Germinal center (tissue), 1 donor: ENCODE results near the gene SCGB1C1.
"Not testable (repeated sequence)": the region's sequence is repeated elsewhere in the genome, so short reads cannot be mapped to it uniquely, and the experiment has no call there.

Experiments used
- DNase-seq: peaks from one replicate; pipeline ENCODE4 v3.0.0; 2012; ENCODE audit warnings: mixed read lengths, low spot score

Gene SCGB1C1

DNA sequence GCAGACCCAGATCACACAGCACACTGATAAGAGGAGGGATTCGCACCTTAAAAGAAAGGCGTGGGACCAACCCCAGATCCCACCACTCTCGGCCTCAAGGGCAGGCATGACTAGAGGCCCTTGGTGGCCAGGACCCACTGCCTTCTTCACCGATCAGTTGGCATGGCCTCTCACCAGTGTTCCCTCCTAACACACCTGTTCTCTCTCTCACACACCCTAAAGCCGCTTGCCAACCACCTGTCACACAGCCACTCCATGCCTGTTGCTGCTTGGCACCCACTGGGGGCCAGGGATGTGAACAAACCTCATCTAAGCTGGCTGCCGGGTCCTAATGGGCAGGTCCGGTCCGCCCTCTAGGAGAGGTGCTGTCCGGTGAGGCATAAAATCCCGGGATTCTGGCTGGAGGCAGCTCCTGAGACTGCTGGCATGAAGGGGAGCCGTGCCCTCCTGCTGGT, at the start of gene SCGB1C1:
TSS of gene SCGB1C1 (plus strand) at position 405 of the 455 bp plus-strand sequence. CDS start at position 427, 22 bp downstream.
- not testable (repeated sequence) for DNase-seq

DNA sequence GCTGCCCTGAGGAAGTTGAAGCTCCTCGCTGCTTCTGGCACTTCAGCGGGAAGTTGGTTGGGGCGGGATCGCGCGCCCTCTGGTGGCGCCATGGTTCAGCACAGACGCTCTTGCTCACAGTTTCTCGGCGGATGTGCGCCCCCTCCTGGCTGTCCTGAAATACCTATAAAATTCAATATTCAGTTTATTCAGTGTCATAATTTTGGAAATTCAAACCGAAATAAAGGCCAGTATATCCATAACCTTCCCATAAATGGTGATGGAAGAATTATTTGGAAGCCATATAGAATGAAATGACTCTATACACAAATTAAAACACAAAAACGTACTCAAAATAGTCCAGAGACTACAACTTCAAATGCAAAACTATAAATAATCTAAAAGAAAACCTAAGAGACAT, 12.6 kb upstream of the SCGB1C1 start:
- DNase-seq, result not testable (repeated sequence)

DNA sequence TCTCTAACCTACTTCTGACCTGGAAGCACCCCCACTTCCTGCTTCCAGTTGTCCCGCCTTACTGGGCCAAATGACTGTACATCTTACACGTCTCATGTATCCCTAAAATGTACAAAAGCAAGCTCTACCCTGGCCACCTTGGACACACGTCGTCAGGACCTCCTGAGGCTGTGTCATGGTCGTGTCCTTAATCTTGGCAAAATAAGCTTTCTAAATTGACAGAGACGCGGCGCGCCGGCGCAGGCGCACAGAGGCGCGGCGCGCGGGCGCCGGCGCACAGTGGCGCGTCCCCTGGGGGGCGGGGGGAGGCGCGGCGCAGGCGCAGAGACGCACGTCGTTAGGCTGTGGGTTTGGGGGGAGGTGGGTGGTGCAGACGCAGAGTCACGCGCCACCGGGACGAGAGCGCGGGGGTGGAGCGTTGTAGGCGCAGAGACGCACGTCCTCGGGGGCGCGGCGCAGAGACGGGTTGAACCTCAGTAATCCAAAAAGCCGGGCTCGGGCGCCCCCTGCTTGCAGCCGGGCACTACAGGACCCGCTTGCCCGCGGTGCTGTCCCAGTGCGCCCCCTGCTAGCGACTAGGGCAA, 3.6 kb upstream of the SCGB1C1 start:
- not testable (repeated sequence) for DNase-seq

DNA sequence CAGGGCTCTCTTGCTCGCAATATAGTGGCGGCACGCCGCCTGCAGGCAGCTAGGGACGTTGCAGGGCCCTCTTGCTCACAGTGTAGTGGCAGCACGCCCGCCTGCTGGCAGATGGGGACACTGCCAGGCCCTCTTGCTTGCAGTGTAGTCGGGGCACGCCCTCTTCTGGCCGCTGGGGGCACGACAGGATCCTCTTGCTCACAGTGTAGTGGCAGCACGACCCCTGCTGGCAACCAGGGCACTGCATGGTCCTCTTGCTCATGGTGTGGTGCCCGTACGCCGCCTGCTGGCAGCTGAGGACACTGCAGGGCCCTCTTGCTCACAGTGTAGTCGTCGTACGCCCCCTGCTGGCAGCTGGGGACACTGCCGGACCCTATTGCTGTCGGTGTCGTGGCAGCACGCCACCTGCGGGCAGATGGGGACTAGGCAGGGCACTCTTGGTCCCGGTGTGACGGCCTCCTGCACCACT, 3.0 kb upstream of the SCGB1C1 start:
- DNase-seq, result not testable (repeated sequence)

DNA sequence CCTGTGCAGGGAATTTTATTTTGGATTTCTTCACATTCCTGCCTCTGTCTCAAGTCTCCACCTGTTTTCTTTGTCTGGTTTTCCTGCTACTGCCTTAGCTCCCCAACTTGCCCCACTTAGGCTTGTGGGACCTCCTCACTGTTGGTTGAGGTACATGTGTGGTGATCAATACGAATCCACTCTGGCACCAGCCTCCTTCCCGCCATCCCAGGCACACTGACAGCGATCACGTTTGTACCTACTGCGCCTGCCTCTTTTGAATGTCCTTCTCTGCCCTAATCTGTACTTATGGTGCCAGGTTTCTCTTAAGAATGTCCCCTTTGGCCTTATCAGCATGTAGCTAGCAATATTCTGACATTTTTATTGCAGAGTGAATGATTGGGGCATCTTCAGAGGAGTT, 2.3 kb upstream of the SCGB1C1 start:
- DNase-seq, result not testable (repeated sequence)

DNA sequence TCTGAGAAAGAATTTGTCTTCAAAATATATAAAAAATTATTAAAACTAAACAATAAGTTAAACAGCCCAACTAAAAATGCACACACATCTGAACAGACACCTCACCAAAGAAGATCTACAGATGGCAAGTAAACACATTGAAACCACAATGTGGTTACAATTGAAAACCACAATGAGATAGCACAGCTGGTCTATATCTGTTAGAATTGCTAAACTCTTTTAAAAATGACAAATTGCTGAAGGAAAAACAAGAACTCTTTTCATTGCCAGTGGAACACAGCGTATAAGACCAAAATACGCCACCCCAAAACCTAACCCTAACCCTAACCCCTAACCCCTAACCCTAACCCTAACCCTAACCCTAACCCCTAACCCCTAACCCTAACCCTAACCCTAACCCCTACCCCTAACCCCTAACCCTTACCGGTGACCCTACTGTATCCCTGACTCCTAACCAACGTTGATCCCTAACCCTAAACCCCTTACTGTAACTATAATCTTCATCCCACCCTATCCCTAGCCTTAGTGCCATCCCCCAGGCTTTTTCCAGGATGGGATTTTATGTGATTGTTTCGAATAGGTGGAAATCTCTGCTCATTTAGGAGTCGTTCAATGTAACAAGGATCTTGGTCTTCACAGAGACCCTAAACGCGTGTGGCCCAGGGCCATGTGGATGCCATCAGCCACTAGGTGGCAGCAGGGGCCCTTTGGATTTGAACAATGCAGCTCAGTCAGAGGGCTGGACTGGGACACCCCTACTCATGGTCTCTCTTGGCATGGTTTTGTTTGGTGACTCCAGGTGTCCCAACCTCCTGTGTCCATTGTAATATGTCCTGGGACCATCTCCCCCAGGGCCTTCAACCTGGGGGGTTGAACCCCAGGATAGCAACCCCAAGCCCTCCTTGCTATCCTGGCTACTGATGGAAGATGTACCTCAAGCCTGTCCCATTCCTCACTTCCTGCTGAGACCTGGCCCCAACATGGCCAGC, 1.1 kb upstream of the SCGB1C1 start:
- not testable (repeated sequence) for DNase-seq

DNA sequence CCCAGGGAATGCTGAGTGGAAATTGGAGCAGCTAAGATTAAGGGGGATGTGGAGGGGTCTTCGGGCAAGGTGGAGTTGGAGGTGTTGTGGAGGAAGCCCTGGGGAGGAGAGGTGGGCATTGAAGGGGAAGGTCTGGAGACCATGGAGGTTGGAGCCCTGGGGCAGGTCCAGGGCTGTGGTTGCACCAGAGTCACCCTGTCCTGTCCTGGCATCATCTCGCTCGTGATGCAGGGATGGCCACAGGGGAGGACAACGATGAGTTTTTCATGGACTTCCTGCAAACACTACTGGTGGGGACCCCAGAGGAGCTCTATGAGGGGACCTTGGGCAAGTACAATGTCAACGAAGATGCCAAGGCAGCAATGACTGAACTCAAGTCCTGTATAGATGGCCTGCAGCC, 603 bp downstream of the SCGB1C1 start:
- not testable (repeated sequence) for DNase-seq

DNA sequence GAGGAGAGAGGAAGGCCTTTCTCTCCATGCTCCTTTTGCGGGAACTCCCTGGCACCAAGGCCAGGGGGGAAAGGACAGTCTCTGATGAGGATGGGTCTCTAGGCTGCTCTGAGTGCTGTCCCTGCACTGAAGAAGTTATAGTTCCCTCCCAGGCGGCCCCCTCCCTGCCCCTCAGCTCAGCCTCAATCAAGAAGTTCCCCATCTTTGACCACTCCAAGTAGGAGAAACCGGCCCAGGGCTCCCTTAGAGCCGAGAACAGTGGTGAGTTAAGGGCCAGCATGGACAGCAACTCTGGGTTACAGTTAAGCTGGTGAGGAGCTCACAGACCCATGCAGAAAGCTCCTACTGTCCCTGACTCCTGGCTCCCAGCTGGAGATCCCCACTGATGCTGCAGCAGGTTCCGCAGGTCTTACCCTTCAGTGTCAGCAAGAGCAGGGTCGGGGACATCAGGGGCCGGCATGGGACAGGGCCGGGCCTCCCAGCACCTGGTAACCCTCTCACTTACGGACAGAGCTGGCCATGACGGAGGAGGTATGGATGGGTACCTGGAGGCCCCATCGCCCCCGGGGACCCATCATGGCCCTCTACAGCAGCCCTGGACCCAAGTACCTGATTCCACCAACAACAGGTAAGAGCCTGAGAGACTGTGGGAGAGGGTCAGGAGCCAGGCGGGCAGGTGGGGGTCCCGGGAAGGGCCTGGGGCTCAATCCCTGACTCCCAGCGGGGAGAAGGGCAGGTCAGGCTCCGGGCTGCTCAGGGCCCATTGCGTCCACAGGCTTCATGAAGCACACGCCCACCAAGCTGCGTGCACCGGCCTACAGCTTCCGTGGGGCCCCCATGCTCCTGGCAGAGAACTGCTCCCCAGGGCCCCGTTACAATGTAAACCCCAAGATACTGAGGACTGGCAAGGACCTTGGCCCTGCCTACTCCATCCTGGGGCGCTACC, 4.2 kb downstream of the SCGB1C1 start:
- no peak for DNase-seq

DNA sequence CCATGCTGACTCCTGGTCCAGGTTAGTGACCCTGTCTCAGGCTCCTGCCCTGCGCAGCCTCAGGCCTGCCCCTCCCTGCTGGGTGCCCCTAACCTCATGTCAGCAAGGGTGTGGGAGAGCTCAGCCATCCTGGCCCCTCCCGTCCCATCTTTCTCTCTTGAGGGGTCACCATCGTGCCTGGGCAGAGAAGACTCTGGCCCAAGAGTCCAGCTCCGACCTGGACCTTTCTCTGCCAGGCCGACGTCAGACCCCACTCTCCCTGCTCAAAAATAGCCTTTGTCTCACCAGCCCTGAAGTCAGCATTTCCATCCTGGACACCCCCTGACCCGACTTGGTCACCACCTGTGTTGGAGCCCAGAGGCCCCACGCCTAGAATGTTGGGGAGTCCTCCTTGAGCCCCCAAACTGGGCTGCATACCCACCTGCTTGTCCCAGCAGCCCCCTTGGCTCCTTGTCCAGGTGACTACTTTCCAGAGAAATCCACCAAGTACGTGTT, 4.9 kb downstream of the SCGB1C1 start:
- DNase-seq, result no peak

DNA sequence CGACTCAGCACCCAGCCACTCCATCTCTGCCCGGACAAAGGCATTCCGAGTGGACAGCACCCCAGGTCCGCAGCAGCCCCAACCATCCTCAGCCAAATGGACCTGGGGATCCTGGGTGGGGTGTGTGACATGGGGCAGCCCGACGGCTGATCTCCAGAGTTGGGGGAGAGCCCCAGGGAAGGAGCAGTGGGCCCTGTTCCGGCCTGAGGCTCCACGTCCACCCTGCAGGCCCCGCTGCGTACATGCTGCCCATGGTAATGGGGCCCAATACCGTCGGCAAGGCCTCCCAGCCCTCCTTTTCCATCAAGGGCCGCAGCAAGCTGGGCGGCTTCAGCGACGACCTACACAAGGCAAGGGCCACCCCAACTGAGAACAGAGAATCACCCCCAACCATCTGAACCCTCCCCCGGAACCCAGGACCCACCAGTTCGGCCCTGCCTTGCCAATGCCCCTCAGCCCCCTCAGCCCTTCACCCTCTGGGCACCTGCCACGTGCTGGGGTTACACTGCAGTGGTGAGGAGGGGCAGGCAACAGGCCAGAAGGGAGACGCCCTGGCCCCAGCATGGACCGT, 5.4 kb downstream of the SCGB1C1 start:
- no peak for DNase-seq

DNA sequence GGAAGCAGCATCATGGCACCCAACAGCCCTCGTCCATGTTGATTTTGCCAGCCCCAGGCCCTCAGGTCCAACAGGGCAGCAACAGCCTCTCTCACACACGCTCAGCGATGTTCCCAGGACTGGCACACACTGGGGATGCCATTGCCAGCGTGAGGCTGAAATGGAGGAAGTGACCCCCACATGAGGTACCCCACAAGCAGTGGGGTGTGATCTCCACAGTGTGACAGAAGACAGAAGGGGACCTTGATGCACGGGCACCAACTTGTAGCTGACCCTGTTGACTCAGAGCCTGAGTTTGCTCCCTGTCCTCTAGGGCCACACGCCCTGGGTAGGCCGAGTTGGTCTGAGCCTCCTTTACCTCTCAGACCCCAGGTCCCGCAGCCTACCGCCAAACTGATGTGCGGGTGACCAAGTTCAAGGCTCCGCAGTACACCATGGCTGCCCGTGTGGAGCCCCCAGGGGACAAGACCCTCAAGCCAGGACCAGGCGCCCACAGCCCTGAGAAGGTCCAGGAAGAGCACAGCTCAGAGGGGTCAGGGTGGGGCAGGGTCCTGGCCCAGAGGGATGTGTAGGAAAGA, 6.2 kb downstream of the SCGB1C1 start:
- no peak for DNase-seq

DNA sequence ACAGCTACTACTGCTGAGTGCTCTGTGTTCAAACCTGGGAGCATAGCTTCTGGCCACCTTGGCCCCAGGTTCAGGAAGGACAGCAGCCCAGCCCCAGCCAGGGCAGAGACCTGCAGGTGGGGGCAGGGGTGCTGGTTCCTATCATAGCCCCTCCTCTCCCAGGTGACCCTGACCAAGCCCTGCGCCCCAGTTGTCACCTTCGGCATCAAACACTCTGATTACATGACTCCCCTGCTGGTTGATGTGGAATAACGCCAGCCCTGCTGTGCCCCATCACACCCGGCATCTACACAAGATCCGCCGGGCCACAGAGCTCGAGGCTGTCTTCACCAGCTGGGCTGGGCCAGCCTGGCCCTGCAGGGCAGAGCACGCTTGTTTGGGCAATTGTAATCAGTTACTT, 6.9 kb downstream of the SCGB1C1 start:
- no peak for DNase-seq

DNA sequence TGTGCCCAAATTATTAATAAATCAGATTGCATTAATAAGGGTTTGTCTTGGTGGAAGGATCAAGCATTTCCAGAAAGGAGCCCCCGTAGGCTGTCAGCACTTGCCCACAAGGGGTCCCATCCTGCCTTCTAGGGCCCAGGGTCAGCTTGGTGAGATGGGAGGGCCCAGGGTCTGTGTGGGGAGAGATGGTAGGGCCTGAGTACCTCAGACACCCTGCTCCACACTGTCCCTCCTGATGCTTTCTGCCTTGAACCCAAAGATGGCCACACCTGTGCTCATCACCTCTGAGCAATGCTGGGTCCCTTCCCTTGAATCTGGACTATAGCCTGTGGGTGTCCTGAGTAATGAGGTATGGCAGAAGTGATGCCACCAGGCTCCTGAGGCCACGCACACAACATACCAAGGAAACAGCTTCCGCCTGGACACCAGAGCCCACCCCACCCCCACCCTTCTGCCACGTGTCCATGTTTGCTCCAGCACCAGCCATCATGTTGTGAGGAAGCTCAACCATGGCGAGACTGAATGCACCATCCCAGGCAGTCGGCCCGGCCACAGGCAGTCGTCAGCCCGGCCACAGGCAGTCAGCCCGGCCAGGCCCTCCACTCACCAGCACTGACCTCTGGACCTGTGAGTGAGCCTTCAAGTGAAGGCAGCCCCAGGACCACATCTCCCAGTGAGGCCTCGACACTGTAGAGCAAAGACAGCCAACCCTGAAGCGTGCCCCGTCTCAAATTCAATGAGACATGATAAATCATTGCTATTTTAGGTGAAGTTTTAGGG, 7.5 kb downstream of the SCGB1C1 start:
- no peak for DNase-seq

DNA sequence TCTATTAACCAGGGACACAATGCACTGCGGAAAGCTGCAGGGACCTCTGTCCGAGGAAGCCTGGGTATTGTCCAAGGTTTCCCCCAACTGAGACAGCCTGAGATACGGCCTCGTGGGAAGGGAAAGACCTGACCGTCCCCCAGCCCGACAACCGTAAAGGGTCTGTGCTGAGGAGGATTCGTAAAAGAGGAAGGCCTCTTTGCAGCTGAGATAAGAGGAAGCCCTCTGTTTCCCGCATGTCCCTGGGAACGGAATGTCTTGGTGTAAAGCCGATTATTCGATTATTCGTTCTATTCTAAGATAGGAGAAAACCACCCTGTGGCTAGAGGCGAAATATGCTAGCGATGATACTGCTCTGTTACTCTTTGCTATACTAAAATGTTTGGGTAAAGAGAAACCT, 9.1 kb downstream of the SCGB1C1 start:
- no peak for DNase-seq

DNA sequence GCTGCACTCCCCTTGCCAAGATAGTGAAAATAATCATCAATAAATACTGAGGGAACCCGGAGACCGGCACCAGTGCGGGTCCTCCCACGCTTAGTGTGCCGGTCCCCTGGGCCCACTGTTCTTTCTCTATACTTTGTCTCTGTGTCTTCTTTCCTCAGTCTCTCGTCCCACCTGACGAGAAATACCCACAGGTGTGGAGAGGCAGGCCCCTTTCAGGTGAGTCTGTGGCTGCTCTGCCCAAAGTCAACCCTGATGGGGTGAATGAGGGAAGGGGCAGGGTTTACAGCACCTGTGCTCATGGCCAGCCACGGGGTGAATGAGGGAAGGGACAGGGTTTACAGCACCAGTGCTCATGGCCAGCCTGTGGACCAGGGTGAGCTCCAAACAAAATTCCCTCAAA, 9.6 kb downstream of the SCGB1C1 start:
- no peak for DNase-seq

DNA sequence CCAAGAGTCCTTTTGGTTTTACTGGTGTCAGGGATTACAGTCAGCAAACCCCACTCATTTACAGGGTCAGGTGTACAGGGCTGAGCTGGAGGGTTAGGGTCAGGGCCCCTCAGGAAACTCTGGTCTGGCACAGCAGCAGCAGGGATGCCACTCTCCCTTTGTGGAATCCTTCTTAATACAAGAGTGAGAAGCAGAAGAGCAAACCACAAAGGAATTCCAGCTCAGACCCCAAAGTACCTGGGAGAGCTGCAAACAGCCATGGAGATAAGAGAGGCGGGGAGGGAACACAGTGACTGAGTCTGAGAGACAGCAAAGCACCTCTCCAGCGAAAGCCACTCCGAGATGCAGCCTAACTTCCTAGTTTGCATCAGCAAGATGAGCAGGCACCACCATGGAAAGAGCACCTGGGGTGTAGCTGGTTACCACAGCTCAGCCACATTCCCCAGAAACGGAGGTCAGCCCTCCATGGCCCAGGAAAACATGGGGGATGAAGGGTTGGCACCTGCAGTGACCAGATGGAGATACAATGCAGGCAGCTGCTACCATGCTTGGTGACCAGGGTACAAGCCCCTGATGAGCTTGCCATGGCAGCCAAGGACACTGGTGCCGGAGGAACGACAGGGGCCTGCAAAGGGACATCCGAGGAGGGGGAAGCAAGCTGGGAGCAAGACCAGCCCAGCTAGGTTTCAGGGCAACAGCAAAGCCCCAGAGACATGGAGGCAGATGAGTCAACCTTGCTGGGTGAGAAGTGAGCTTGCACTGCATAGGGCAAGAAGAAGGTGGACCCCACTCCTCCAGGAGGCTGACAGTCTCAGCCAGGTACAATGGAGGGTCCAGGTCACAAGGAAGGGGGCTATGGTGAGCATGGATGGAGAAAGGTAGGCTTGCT, 10.4 kb downstream of the SCGB1C1 start:
- DNase-seq, result no peak

DNA sequence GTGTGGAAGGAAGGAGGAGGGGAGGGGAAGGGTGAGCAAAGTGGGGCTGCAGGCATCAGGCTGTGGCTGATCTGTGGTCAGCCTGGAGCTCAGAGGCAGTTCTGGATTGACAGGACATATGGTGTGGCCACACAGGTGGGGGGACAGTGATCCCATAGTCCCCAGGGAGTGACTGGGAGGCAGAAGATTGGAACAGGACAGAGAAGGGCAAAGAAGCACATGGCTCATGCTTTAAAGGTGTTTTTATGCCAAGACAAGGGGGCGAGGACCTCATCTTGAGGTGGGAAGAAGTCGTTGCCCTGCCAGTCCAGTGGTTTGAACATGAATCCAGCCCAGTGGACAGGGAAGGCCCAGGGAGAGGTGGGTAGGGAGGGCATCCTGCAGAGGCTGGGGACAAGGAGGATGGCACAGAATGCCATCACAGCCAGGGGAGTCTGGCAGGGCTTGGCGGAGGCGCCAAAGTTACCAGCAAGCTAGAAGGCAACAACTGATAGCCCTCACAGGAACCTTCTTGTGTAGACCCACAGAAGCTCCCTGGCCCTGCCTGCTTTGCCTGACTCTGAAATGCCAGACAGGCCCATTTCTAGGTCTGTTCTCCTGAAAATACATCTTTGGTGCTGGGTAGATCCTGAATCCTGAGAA, 11.2 kb downstream of the SCGB1C1 start:
- no peak for DNase-seq

DNA sequence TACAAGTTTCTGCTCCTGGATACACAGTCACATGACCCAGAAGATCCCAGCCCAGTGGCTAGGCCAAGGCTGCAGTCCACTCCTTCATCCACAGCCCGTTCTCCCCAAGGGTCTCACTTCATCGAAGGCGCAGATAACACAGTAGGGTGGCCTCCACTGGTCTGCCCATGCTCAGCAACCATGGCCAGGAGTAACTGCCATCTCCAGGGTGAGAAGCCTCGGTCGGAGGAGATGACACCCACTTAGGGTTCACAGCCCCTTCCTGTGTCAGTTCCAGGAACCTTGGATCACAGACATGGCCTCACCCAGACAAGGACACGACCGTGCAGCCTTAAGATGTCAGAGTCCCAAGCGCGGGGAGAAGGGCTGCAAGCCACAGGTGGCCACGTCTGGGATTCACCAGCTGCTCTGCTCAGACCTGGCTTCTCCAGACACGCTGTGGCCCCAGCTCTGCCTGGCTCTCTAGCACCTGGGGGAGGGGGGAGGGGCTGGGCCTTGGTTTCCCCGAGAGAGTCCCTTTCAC, 11.8 kb downstream of the SCGB1C1 start:
- DNase-seq, result no peak
